Neuronal stem cell (in vitro differentiated cells): ENCODE data around the gene KDELR1.
A peak's percentile ranks its signal among the peaks of the same experiment; 100 is the strongest.

Experiments
- DNase-seq: peaks from one replicate; pipeline ENCODE4 v3.0.0-alpha.2; 2013; ENCODE audit warnings: low spot score
- H2AFZ ChIP-seq: one replicate; pipeline ENCODE4 v1.6.1; 2013; ENCODE audit warnings: mild to moderate bottlenecking, low read length, inconsistent platforms
- H2AK5ac ChIP-seq: 2 replicates; pipeline ENCODE4 v1.6.1; 2013; ENCODE audit warnings: low read depth, mild to moderate bottlenecking, inconsistent platforms, low read length, moderate library complexity, mixed read lengths
- H2BK120ac ChIP-seq: 2 replicates; pipeline ENCODE4 v1.6.1; 2013; ENCODE audit warnings: low read depth, mild to moderate bottlenecking, inconsistent platforms, low read length, moderate library complexity, mixed read lengths
- H2BK12ac ChIP-seq: one replicate; pipeline ENCODE4 v1.6.1; 2013; ENCODE audit warnings: low read length, inconsistent platforms
- H2BK15ac ChIP-seq: 2 replicates; pipeline ENCODE4 v1.6.1; 2013; ENCODE audit warnings: mild to moderate bottlenecking, low read length, inconsistent platforms, mixed read lengths
- H2BK5ac ChIP-seq: one replicate; pipeline ENCODE4 v1.6.1; 2013; ENCODE audit warnings: inconsistent platforms, mild to moderate bottlenecking, low read length, moderate library complexity
- H3K14ac ChIP-seq: one replicate; pipeline ENCODE4 v1.6.1; 2013; ENCODE audit warnings: low read length, inconsistent platforms
- H3K18ac ChIP-seq: 2 replicates; pipeline ENCODE4 v1.6.1; 2013; ENCODE audit warnings: low read length, inconsistent platforms
- H3K23ac ChIP-seq: 2 replicates; pipeline ENCODE4 v1.6.1; 2013; ENCODE audit warnings: low read depth, mild to moderate bottlenecking, mixed read lengths, low read length, inconsistent platforms; ENCODE audit not compliant: poor library complexity
- H3K27ac ChIP-seq: replicated peaks from 3 replicates; pipeline ENCODE4 v1.5.1; 2013; ENCODE audit warnings: low read length, inconsistent platforms
- H3K27me3 ChIP-seq, 3 experiments: 2 replicates each; pipeline ENCODE4 v1.6.1; 2013; ENCODE audit warnings: low read length in 3 of 3, mild to moderate bottlenecking in 2 of 3, inconsistent platforms in 1 of 3, low read depth in 1 of 3, mixed read lengths in 1 of 3, moderate library complexity in 1 of 3; ENCODE audit not compliant: control insufficient read depth in 3 of 3, insufficient read depth in 3 of 3
- H3K36me3 ChIP-seq, 2 donors: replicated peaks in 1 of 2; 2 replicates each; pipeline ENCODE4 v1.6.1; 2013; ENCODE audit warnings: low read length in 2 of 2; ENCODE audit not compliant: control insufficient read depth in 2 of 2, insufficient read depth in 2 of 2
- H3K4ac ChIP-seq: 2 replicates; pipeline ENCODE4 v1.6.1; 2013; ENCODE audit warnings: inconsistent platforms, mild to moderate bottlenecking, low read length, moderate library complexity
- H3K4me1 ChIP-seq, 2 donors: 1 replicate in 1 of 2; 2 replicates in 1 of 2; pipeline ENCODE4 v1.6.1; 2013; ENCODE audit warnings: low read length in 2 of 2, low read depth in 1 of 2; ENCODE audit not compliant: control insufficient read depth in 2 of 2, insufficient read depth in 1 of 2
- H3K4me2 ChIP-seq: one replicate; pipeline ENCODE4 v1.6.1; 2013; ENCODE audit warnings: mild to moderate bottlenecking, low read length, inconsistent platforms; ENCODE audit not compliant: insufficient read depth, poor library complexity, severe bottlenecking
- H3K4me3 ChIP-seq, 2 donors: 2 replicates each; pipeline ENCODE4 v1.5.1; 2013; ENCODE audit warnings: low read length in 2 of 2, mild to moderate bottlenecking in 2 of 2, inconsistent platforms in 1 of 2, moderate library complexity in 1 of 2
- H3K79me1 ChIP-seq: one replicate; pipeline ENCODE4 v1.6.1; 2013; ENCODE audit warnings: low read depth, mild to moderate bottlenecking, inconsistent platforms, low read length, moderate library complexity
- H3K9ac ChIP-seq: one replicate; pipeline ENCODE4 v1.6.1; 2013; ENCODE audit warnings: mild to moderate bottlenecking, low read depth, low read length, inconsistent platforms; ENCODE audit not compliant: poor library complexity
- H3K9me3 ChIP-seq, 2 donors: replicated peaks in 1 of 2; 2 replicates each; pipeline versions ENCODE3 to v1.6.1; 2013; ENCODE audit warnings: low read length in 2 of 2, mild to moderate bottlenecking in 2 of 2, inconsistent platforms in 1 of 2, low read depth in 1 of 2, mixed read lengths in 1 of 2, moderate library complexity in 1 of 2; ENCODE audit not compliant: control insufficient read depth in 2 of 2, insufficient read depth in 1 of 2
- H4K8ac ChIP-seq: one replicate; pipeline ENCODE4 v1.6.1; 2013; ENCODE audit warnings: low read depth, mild to moderate bottlenecking, inconsistent platforms, low read length, moderate library complexity
- H4K91ac ChIP-seq: one replicate; pipeline ENCODE4 v1.6.1; 2013; ENCODE audit warnings: low read length, low read depth, mild to moderate bottlenecking, inconsistent platforms; ENCODE audit not compliant: poor library complexity
- WGBS, 2 donors: extraction: QIAGEN DNeasy Blood & Tissue Kit; methylation state at CpG; one replicate each; pipeline ENCODE4 v1.1.7; 2013; ENCODE audit warnings: missing lambda C conversion rate in 2 of 2, mixed read lengths in 1 of 2; ENCODE audit not compliant: insufficient read length in 2 of 2, insufficient replicate concordance in 1 of 2; ENCODE audit errors: extremely low coverage in 2 of 2; 5-methylcytosine and 5-hydroxymethylcytosine counted together

KDELR1 gene

GRCh38 chr19:48340995-48341394 is 50.4 kb downstream of the KDELR1 start:
- no peak overlapping the region for H3K4ac ChIP-seq
- H3K79me1 ChIP-seq, result no peaks in the 10 kb centered on the region
- H4K8ac ChIP-seq, result no peak overlapping the region
- no peak overlapping the region for H2BK15ac ChIP-seq
- no peak overlapping the region for H2AFZ ChIP-seq
- H3K4me2 ChIP-seq, result no peak overlapping the region
- H3K18ac ChIP-seq, result no peak overlapping the region
- no peak overlapping the region for H2BK120ac ChIP-seq
- H3K9ac ChIP-seq, result no peak overlapping the region
- peak overlapping the region; percentile 11 for H2AK5ac ChIP-seq
- no peak overlapping the region for H2BK5ac ChIP-seq
- DNase-seq, result no peak
- H2BK12ac ChIP-seq, result no peak overlapping the region
- H4K91ac ChIP-seq, result no peak overlapping the region
- no peak overlapping the region for H3K23ac ChIP-seq
- H3K9me3 ChIP-seq, result no peaks in the 10 kb centered on the region
- no CpG with 5 or more reads among the region's 11 CpGs for WGBS, 2 donors
- H3K36me3 ChIP-seq, result no peaks in the 10 kb centered on the region
- peaks cover 0 to 10% (median 0%) of the 10 kb centered on the region in 3 experiments for H3K27me3 ChIP-seq
- H3K27ac ChIP-seq, result no peak overlapping the region
- no peak overlapping the region for H3K14ac ChIP-seq
- H3K4me1 ChIP-seq, result no peaks in the 10 kb centered on the region
- H3K4me3 ChIP-seq, result no peak overlapping the region

GRCh38 chr19:48338802-48339503 is 52.4 kb downstream of the KDELR1 start:
- H3K27ac ChIP-seq, result no peak overlapping the region
- no CpG with 5 or more reads among the region's 14 CpGs for WGBS, 2 donors
- H2AK5ac ChIP-seq, result peak overlapping the region; percentile 95

GRCh38 chr19:48338253-48338755 is 53.0 kb downstream of the KDELR1 start:
- Histone ChIP-seq H3K18ac (peak overlapping the region; percentile 71), H2AFZ (no peak overlapping the region), H4K91ac (no peak overlapping the region), H3K4ac (no peak overlapping the region), H3K14ac (peak overlapping the region; percentile 9), H3K9ac (no peak overlapping the region), H3K4me1 (peaks cover 0 to 3% of the 10 kb centered on the region in 2 donors), H3K4me3 (no peak overlapping the region), H3K4me2 (no peak overlapping the region), H2BK15ac (peak overlapping the region; percentile 81), H2BK5ac (peak overlapping the region; percentile 55), H3K36me3 (no peaks in the 10 kb centered on the region), H3K27me3 (peaks cover 0 to 10% (median 0%) of the 10 kb centered on the region in 3 experiments), H3K79me1 (no peaks in the 10 kb centered on the region), H3K23ac (peak overlapping the region; percentile 58), H4K8ac (no peak overlapping the region), H3K9me3 (no peaks in the 10 kb centered on the region), H2BK12ac (no peak overlapping the region), H2BK120ac (no peak overlapping the region), H3K27ac (no peak overlapping the region), H2AK5ac (peak overlapping the region; percentile 95)
- DNase-seq, result no peak
- WGBS, 2 donors, result no CpG with 5 or more reads among the region's 14 CpGs

More at GRCh38 chr19:48338802-48339503, 52.4 kb downstream of the KDELR1 start:
- no peak overlapping the region for H4K8ac ChIP-seq
- no peaks in the 10 kb centered on the region for H3K79me1 ChIP-seq
- peaks cover 0 to 10% (median 0%) of the 10 kb centered on the region in 3 experiments for H3K27me3 ChIP-seq
- no peak overlapping the region for H3K4ac ChIP-seq
- no peaks in the 10 kb centered on the region for H3K36me3 ChIP-seq
- H2AFZ ChIP-seq, result no peak overlapping the region
- no peaks in the 10 kb centered on the region for H3K4me1 ChIP-seq
- no peak overlapping the region for H4K91ac ChIP-seq
- H2BK15ac ChIP-seq, result peak overlapping the region; percentile 81
- H3K9ac ChIP-seq, result peak overlapping the region; percentile 30
- peak overlapping the region; percentile 16 for H2BK12ac ChIP-seq
- H3K4me3 ChIP-seq, result no peak overlapping the region
- H3K4me2 ChIP-seq, result no peak overlapping the region
- H3K23ac ChIP-seq, result peak overlapping the region; percentile 91
- no peak overlapping the region for H2BK5ac ChIP-seq
- no peaks in the 10 kb centered on the region for H3K9me3 ChIP-seq
- peak overlapping the region; percentile 71 for H3K18ac ChIP-seq
- no peak for DNase-seq
- no peak overlapping the region for H2BK120ac ChIP-seq
- peak overlapping the region; percentile 89 for H3K14ac ChIP-seq
